Neutrophil (primary cell): ENCODE data around the gene BANP.
"Not testable (repeated sequence)": the region's sequence is repeated elsewhere in the genome, so short reads cannot be mapped to it uniquely, and the experiment has no call there.

Experiments
- H3K27ac ChIP-seq: fragments of 200-600 bp; sonication (generic); 2 replicates; pipeline ENCODE4 v1.5.1; 2016; ENCODE audit warnings: mild to moderate bottlenecking, moderate library complexity
- H3K27me3 ChIP-seq: fragments of 200-600 bp; sonication (generic); 2 replicates; pipeline ENCODE4 v1.6.0; 2016; ENCODE audit warnings: mild to moderate bottlenecking
- H3K36me3 ChIP-seq: fragments of 200-600 bp; sonication (generic); 2 replicates; pipeline ENCODE4 v1.5.1; 2017
- H3K4me1 ChIP-seq, 2 experiments: fragments of 200-600 bp in 1 of 2; sonication (generic) in 1 of 2; 1 replicate in 1 of 2; 2 replicates in 1 of 2; pipeline versions ENCODE4 v1.5.1 to v1.6.1; 2013 to 2016; ENCODE audit warnings: low read depth in 1 of 2, low read length in 1 of 2, mild to moderate bottlenecking in 1 of 2, moderate library complexity in 1 of 2; ENCODE audit not compliant: control insufficient read depth in 1 of 2, insufficient read depth in 1 of 2
- H3K4me3 ChIP-seq, 2 experiments: fragments of 200-600 bp in 1 of 2; sonication (generic) in 1 of 2; 1 replicate in 1 of 2; 2 replicates in 1 of 2; pipeline ENCODE4 v1.5.1; 2013 to 2016; ENCODE audit warnings: low read depth in 1 of 2, low read length in 1 of 2, mild to moderate bottlenecking in 1 of 2, moderate library complexity in 1 of 2
- H3K9me3 ChIP-seq: fragments of 200-600 bp; sonication (generic); 2 replicates; pipeline ENCODE4 v1.5.1; 2016
- CTCF ChIP-seq: fragments of 200-600 bp; sonication (generic); IDR thresholded peaks from 2 replicates; pipeline ENCODE4 v1.5.1; 2016; ENCODE audit warnings: antibody characterized with exemption

The BANP gene, protein sequence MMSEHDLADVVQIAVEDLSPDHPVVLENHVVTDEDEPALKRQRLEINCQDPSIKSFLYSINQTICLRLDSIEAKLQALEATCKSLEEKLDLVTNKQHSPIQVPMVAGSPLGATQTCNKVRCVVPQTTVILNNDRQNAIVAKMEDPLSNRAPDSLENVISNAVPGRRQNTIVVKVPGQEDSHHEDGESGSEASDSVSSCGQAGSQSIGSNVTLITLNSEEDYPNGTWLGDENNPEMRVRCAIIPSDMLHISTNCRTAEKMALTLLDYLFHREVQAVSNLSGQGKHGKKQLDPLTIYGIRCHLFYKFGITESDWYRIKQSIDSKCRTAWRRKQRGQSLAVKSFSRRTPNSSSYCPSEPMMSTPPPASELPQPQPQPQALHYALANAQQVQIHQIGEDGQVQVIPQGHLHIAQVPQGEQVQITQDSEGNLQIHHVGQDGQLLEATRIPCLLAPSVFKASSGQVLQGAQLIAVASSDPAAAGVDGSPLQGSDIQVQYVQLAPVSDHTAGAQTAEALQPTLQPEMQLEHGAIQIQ

GRCh38 chr16:87950765-87951551, at the start of gene BANP:
TSS of gene BANP (plus strand) at chr16:87951434. CDS start at chr16:87975116, 23,682 bp downstream.
- Histone ChIP-seq H3K27me3 (no peaks in the 10 kb centered on the region), H3K27ac (peak within 1 kb of the TSS; percentile 100), H3K9me3 (no peaks in the 10 kb centered on the region), H3K4me3 (peak within 1 kb of the TSS; percentile 96), H3K4me1 (peaks cover 72 to 73% of the 10 kb centered on the region in 2 experiments), H3K36me3 (peaks cover 7% of the 10 kb centered on the region)
- peak; percentile 6 for TF ChIP-seq CTCF

GRCh38 chr16:87904963-87905362, 46.3 kb upstream of the BANP start:
- H3K9me3 ChIP-seq, H3K4me1 ChIP-seq, H3K27me3 ChIP-seq, H3K4me3 ChIP-seq, H3K27ac ChIP-seq, H3K36me3 ChIP-seq: not testable (repeated sequence)

DNA sequence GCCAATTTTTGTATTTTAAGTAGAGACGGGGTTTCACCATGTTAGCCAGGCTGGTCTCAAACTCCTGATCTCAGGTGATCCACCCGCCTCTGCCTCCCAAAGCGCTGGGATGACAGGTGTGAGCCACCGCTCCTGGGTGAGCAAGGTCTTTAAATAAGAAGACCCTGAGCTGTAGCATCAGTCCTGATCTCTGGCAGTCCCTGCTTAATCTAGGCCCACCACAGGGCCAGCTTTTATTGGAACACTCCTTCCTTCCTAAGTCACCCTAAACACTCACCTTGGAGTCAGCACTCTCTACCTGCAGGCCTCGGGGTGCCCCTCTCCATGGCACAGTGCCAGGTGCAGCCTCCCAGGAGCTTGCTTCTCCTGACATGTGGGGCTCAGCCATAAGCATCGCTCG, 45.7 kb upstream of the BANP start:
- H3K4me3 ChIP-seq, H3K9me3 ChIP-seq, H3K4me1 ChIP-seq, H3K27me3 ChIP-seq, H3K27ac ChIP-seq, H3K36me3 ChIP-seq: not testable (repeated sequence)

DNA sequence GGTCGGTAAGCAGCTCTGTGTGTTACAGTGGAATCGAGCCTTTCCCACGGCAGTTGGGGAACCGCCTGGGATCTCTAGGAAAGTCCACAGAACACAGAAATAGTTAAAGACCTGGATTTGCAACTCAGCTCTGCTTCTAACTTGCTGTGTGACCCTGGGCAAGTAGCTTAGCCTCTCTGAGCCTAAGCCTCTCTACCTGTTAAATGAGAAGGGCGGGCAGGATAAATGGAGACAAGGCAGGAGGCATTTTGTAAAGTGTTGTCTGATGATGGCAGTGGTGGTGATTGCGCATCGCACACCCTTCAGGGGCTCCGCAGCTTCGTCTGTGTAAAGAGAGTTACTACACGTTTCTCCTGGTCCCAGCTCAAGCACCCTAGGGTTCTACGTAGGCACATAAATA, 43.1 kb upstream of the BANP start:
- H3K4me1 ChIP-seq = not testable (repeated sequence)

DNA sequence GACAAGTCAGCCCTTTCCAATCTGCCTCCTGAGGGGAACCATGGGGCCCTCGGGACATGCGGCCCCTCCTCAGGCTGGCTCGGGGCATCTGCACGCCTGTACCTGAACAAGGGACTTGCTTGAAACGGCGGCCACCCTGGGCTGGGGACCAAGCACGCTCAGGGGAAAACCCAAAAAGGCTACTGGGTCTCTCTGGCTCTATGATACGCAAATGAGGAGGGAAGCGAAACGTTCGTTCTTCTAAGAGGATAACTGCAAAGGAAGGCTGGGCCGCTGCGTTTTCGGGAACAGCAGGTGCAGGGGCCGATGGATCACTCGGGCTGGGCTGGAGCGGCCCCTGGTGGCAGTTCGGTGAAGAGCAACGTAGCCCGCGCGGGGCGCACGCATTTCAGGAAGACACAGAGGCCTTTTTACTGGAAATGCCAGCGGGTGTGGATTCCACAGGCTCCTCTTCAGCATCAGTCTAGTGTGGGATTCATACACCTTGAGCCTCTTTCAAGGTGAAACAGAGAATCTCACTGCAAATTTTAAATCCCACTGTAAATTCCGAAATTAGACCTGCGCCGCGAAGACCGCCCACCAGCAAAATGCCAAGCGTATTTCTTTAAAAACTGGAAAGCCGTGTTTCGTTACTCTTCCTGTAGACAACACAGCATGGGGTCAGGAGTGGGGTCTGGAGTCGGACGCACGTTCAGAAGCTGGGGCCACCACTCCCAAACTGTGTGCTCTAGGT, 41.9 kb upstream of the BANP start:
- H3K9me3 ChIP-seq, H3K4me1 ChIP-seq, H3K36me3 ChIP-seq, H3K27me3 ChIP-seq, H3K4me3 ChIP-seq, H3K27ac ChIP-seq: not testable (repeated sequence)
- TF ChIP-seq CTCF = peak; percentile 86

More for the DNA sequence above, 43.1 kb upstream of the BANP start:
- not testable (repeated sequence) for H3K27ac ChIP-seq, H3K9me3 ChIP-seq, H3K27me3 ChIP-seq, H3K36me3 ChIP-seq, H3K4me3 ChIP-seq

- H3K4me1 ChIP-seq, H3K27ac ChIP-seq, H3K4me3 ChIP-seq, H3K36me3 ChIP-seq, H3K9me3 ChIP-seq, H3K27me3 ChIP-seq: not testable (repeated sequence)
These were observed 40.0 kb upstream of the BANP start for GRCh38 chr16:87911106-87911763.

DNA sequence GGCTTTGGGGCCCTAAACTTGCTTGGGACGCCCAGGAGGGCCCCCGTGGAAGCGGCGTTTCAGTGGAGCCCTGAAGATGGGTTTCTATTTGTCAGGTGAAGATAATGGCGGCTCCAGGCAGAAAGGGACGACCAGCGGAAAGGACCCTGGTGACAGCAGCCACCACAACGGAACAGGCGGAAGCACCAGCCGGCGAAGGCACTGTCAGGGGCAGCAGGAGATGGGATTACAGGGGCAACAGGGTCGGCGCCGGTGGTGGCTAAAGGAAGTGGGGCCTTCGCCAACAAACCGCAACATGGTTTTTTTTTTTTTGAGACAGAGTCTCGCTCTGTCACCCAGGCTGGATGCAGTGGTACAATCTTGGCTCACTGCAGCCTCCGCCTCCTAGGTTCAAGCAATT, 38.5 kb upstream of the BANP start:
- not testable (repeated sequence) for H3K4me1 ChIP-seq, H3K9me3 ChIP-seq, H3K36me3 ChIP-seq, H3K27ac ChIP-seq, H3K27me3 ChIP-seq, H3K4me3 ChIP-seq

- not testable (repeated sequence) for H3K27ac ChIP-seq, H3K9me3 ChIP-seq
These were observed 37.1 kb upstream of the BANP start for GRCh38 chr16:87914021-87914725.

More at GRCh38 chr16:87914021-87914725, 37.1 kb upstream of the BANP start:
- H3K4me1 ChIP-seq, H3K4me3 ChIP-seq, H3K36me3 ChIP-seq, H3K27me3 ChIP-seq: not testable (repeated sequence)
